Measurements from ENCODE around the gene CD5L.

CD5L gene

GRCh38 chr1:157841708-157842107 lies at the start of gene CD5L:
Gene CD5L (minus strand): TSS chr1:157841808. CDS start chr1:157841701, 107 bp downstream.
- DNase-seq, result no peak

- DNase-seq, result no peak
Measured at GRCh38 chr1:157882580-157882979, 41.0 kb upstream of the CD5L start.

GRCh38 chr1:157880621-157881020 lies 39.0 kb upstream of the CD5L start:
- DNase-seq, result no peak

- DNase-seq, result no peak
Measured at GRCh38 chr1:157878059-157878458, 36.5 kb upstream of the CD5L start.

- no peak for DNase-seq
Measured at GRCh38 chr1:157870490-157870889, 28.9 kb upstream of the CD5L start.

GRCh38 chr1:157868654-157869053 lies 27.0 kb upstream of the CD5L start:
- DNase-seq, result no peak

- DNase-seq, result no peak
Measured at GRCh38 chr1:157862114-157863070, 20.8 kb upstream of the CD5L start.

GRCh38 chr1:157856538-157856937 lies 14.9 kb upstream of the CD5L start:
- no peak for DNase-seq

- DNase-seq, result no peak
Measured at GRCh38 chr1:157852476-157852875, 10.9 kb upstream of the CD5L start.

- no peak for DNase-seq
Measured at GRCh38 chr1:157849229-157849875, 7.7 kb upstream of the CD5L start.

- DNase-seq, result no peak
Measured at GRCh38 chr1:157844089-157844830, 2.7 kb upstream of the CD5L start.

- no peak for DNase-seq
Measured at GRCh38 chr1:157842939-157843338, 1.3 kb upstream of the CD5L start.

- no peak for DNase-seq
Measured at GRCh38 chr1:157838966-157839365, 2.6 kb downstream of the CD5L start.

GRCh38 chr1:157834430-157834829 lies 7.2 kb downstream of the CD5L start:
- DNase-seq, result no peak

- no peak for DNase-seq
Measured at GRCh38 chr1:157833145-157833544, 8.5 kb downstream of the CD5L start.

- DNase-seq, result no peak
Measured at GRCh38 chr1:157831968-157832626, 9.5 kb downstream of the CD5L start.

- DNase-seq, result no peak
Measured at GRCh38 chr1:157830887-157831286, 10.7 kb downstream of the CD5L start.

- no peak for DNase-seq
Measured at GRCh38 chr1:157829711-157830110, 11.9 kb downstream of the CD5L start.

- DNase-seq, result no peak
Measured at GRCh38 chr1:157829210-157829609, 12.4 kb downstream of the CD5L start.

GRCh38 chr1:157820299-157820698 lies 21.3 kb downstream of the CD5L start:
- DNase-seq, result no peak

GRCh38 chr1:157819896-157820295 lies 21.7 kb downstream of the CD5L start, which contains the start of gene FCRL1:
Gene FCRL1 (minus strand): TSS chr1:157820120. CDS start chr1:157820037, 83 bp downstream.
- no peak for DNase-seq

GRCh38 chr1:157819215-157819614 lies 22.4 kb downstream of the CD5L start:
- no peak for DNase-seq

GRCh38 chr1:157813269-157813668 lies 28.3 kb downstream of the CD5L start:
- DNase-seq, result no peak
